ENCODE data around the gene FBN2.

DNA sequence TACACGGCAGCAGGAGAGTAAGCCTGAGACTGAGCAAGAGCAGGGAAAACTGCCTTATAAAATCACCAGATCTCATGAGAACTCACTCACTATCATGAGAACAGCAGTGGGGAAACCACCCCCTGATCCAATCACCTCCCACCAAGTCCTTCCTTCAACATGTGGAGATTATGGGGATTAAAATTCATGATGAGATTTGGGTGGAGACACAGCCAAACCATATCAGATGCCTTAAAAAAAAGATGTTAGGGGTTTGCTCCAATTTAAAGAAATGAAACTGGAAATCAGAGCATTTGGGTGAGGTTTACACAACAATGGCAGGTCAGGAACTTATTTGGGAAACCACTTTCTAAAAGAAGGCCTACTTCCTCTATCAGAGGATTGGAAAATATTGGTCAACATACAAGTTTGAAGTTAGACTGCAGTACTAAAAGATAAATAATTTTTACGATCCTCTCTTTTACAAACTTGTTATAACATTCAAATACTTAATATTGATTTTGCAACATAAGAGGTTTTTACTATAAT, 105.1 kb downstream of the FBN2 start:
- TF ChIP-seq CTCF (IDR thresholded peaks at IDR 0.05; ENCODE audit: borderline replicate concordance, extremely low read depth, low read length, poor library complexity, severe bottlenecking) (no peak), EZH2 (IDR thresholded peaks at IDR 0.05; ENCODE audit: borderline replicate concordance, low read depth, low read length, severe bottlenecking) (no peak)

Data from DND-41 (cell line).